Left ventricle myocardium inferior (tissue), 1 donor: ENCODE measurements around the gene CEACAM21. TPM values are rescaled to one million over a fixed set of nuclear protein-coding genes. Genes with fewer than 3 reads are reported as not detected.

Experiments
- DNase-seq: peaks from one replicate; pipeline ENCODE4 v3.0.0-alpha.2; 2020
- H3K27ac ChIP-seq: fragments of 200-600 bp; replicated peaks from 2 replicates; pipeline ENCODE4 v1.8.0; 2021
- H3K27me3 ChIP-seq: fragments of 200-600 bp; 2 replicates; pipeline ENCODE4 v1.8.0; 2021; ENCODE audit warnings: low read depth
- H3K36me3 ChIP-seq: fragments of 200-600 bp; 2 replicates; pipeline ENCODE4 v1.8.0; 2021
- H3K4me1 ChIP-seq: fragments of 200-600 bp; 2 replicates; pipeline ENCODE4 v1.8.0; 2021
- H3K4me3 ChIP-seq: fragments of 200-600 bp; 2 replicates; pipeline ENCODE4 v1.8.0; 2021; ENCODE audit warnings: mild to moderate bottlenecking, moderate library complexity
- H3K9me3 ChIP-seq: fragments of 200-600 bp; replicated peaks from 2 replicates; pipeline ENCODE4 v1.8.0; 2021
- CTCF ChIP-seq: fragments of 200-600 bp; IDR thresholded peaks from 2 replicates; pipeline ENCODE4 v1.8.0; 2021; ENCODE audit warnings: antibody characterized with exemption, mild to moderate bottlenecking, borderline replicate concordance
- intact Hi-C: fragments of 100-400 bp; cut with micrococcal nuclease; formaldehyde crosslinking; loops from one replicate; pipeline ENCODE4 v1.11.0; 2022
- total RNA-seq: library from RNA; stranded (reverse); fragmentation: NEBNext Ultra II Directional; extraction: Animal tissue kit (Norgen Biotek cat#: 25700); gene quantifications from one replicate; pipeline ENCODE4 v1.2.1, GENCODE V29; 2021
- donor health status: DM: no; HTN: yes; CAD: no; lungs with severe emphysema.

The CEACAM21 gene
- total RNA-seq, 1 donor from 2014 or later, result 0.60 TPM

- peaks cover 37% of the 10 kb centered on the region for H3K27me3 ChIP-seq
- no peak overlapping the region for H3K4me3 ChIP-seq
- H3K27ac ChIP-seq, result peak overlapping the region; percentile 60
- intact Hi-C loops, result no loop called here
- no peaks in the 10 kb centered on the region for H3K36me3 ChIP-seq
- H3K9me3 ChIP-seq, result no peaks in the 10 kb centered on the region
- TF ChIP-seq CTCF, result no peak
- DNase-seq, result no peak
- H3K4me1 ChIP-seq, result peaks cover 17% of the 10 kb centered on the region
Measured at GRCh38 chr19:41545547-41545946, 30.4 kb upstream of the CEACAM21 start.

GRCh38 chr19:41546386-41546789 lies 29.6 kb upstream of the CEACAM21 start:
- Histone ChIP-seq H3K27ac (peak overlapping the region; percentile 60), H3K4me3 (no peak overlapping the region), H3K36me3 (no peaks in the 10 kb centered on the region), H3K9me3 (no peaks in the 10 kb centered on the region), H3K4me1 (peaks cover 18% of the 10 kb centered on the region), H3K27me3 (peaks cover 35% of the 10 kb centered on the region)
- TF ChIP-seq CTCF, result no peak
- intact Hi-C loops, result no loop called here
- DNase-seq, result no peak

- TF ChIP-seq CTCF, result no peak
- Histone ChIP-seq H3K36me3 (no peaks in the 10 kb centered on the region), H3K4me3 (no peak overlapping the region), H3K4me1 (peaks cover 24% of the 10 kb centered on the region), H3K27me3 (peaks cover 35% of the 10 kb centered on the region), H3K9me3 (no peaks in the 10 kb centered on the region), H3K27ac (no peak overlapping the region)
- intact Hi-C loops, result no loop called here
- no peak for DNase-seq
Measured at GRCh38 chr19:41546961-41547360, 29.0 kb upstream of the CEACAM21 start.

GRCh38 chr19:41547569-41547968 lies 28.4 kb upstream of the CEACAM21 start:
- DNase-seq, result no peak
- peak overlapping the region; percentile 85 for H3K27ac ChIP-seq
- H3K36me3 ChIP-seq, result no peaks in the 10 kb centered on the region

GRCh38 chr19:41548047-41548446 lies 27.9 kb upstream of the CEACAM21 start:
- no peak for TF ChIP-seq CTCF
- Histone ChIP-seq H3K4me3 (no peak overlapping the region), H3K9me3 (no peaks in the 10 kb centered on the region), H3K27ac (peak overlapping the region; percentile 85), H3K4me1 (peaks cover 29% of the 10 kb centered on the region), H3K27me3 (peaks cover 27% of the 10 kb centered on the region), H3K36me3 (no peaks in the 10 kb centered on the region)
- DNase-seq, result no peak
- intact Hi-C loops, result no loop called here

More at GRCh38 chr19:41547569-41547968, 28.4 kb upstream of the CEACAM21 start:
- intact Hi-C loops, result no loop called here
- no peak for TF ChIP-seq CTCF
- H3K9me3 ChIP-seq, result no peaks in the 10 kb centered on the region
- peaks cover 29% of the 10 kb centered on the region for H3K27me3 ChIP-seq
- H3K4me1 ChIP-seq, result peaks cover 29% of the 10 kb centered on the region
- no peak overlapping the region for H3K4me3 ChIP-seq
